ENCODE data around the gene BARX2.

- TF ChIP-seq POLR2AphosphoS5 (IDR thresholded peaks at IDR 0.05) = no peak
- TF ChIP-seq CTCF (IDR thresholded peaks at IDR 0.05) = no peak
- TF ChIP-seq EP300 (IDR thresholded peaks at IDR 0.05) = no peak
- TF ChIP-seq POLR2A (IDR thresholded peaks at IDR 0.05) = no peak
These were observed 68.6 kb downstream of the BARX2 start for GRCh38 chr11:129444274-129444673.
